ENCODE data around the gene GPR157.
"Not testable (repeated sequence)": the region's sequence is repeated elsewhere in the genome, so short reads cannot be mapped to it uniquely, and the experiment has no call there.

Gene GPR157

DNA sequence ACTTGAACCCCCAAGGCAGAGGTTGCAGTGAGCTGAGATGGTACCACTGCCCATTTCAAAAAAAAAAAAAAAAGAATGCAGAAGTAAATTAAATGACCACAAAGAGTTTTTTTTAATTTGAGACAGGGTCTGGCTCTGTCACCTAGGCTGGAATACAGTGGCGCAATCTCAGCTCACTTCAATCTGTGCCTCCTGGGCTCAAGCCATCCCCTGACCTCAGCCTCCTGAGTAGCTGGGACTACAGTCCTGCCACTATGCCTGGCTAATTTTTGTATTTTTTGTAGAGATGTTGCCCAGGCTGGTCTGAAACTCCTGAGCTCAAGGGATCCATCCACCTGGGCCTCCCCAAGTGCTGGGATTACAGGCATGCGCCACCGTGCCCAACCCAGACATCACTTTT is 20.2 kb upstream of the GPR157 start:
- DNase-seq (ENCODE audit: low spot score): no peak

DNA sequence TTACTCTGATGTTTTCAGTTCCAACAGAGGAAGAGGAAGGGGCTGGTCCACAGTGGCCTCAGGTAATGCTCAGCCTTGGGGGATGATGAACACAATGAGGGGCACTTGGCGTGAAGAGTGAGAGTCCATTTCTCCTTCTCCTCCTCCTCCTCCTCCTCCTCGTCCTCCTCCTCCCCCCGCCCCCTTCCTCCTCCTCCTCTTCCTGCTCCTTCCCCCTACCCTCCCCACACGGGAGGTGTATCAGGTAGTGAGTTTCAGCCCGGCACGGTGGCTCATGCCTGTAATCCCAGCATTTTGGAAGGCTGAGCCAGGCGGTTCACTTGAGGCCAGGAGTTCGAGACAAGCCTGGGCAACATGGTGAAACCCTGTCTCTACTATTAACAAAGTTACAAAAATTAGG is 17.3 kb upstream of the GPR157 start:
- DNase-seq (ENCODE audit: low spot score): no peak

DNA sequence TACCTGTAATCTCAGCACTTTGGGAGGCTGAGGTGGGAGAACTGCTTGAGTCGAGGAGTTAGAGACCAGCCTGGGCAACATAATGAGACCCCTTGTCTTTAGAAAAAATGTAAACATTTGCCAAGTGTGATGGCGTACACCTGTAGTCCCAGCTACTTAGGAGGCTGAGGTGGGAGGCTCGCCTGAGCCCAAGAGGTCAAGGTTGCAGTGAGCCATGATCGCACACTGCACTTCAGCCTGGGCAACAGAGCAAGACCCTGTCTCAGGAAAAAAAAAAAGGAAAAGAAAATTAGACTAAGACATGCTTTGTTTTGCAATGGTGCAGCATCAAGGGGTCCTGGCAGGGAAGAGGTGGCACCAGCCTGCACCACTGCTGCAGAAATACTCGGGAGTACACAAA is 16.8 kb upstream of the GPR157 start:
- no peak for DNase-seq (ENCODE audit: low spot score)

DNA sequence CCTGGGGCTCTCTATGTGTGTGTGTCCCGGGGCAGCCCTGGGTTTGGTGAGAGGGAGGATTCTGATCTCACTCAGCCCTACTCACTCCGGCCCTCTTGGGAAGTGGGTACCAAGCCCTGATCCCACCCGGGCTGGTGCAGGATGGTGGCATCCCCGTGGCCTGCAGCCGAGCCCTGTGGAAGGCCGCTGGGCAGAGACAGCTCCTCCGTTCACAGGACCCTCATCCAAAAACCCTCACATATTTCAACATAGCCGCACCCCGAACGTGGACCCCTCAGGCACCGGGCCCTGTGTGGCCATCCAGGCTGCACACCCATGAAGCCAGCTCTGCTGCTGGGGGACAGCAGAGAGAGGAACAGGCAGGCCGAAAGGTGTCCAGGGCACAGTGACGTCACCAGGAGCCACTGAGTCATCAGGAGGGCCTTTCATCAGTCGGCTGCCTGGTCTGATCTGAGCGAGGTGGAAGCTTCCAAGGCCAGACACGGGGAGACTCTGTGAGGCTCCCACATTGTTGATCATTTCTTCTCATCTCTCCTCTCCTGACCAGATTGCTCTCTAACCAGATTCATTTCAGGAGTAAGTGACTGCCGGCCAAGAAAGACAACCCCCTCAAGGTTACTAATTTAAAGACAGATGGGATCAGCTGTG is 16.2 kb upstream of the GPR157 start:
- DNase-seq (ENCODE audit: low spot score): no peak

DNA sequence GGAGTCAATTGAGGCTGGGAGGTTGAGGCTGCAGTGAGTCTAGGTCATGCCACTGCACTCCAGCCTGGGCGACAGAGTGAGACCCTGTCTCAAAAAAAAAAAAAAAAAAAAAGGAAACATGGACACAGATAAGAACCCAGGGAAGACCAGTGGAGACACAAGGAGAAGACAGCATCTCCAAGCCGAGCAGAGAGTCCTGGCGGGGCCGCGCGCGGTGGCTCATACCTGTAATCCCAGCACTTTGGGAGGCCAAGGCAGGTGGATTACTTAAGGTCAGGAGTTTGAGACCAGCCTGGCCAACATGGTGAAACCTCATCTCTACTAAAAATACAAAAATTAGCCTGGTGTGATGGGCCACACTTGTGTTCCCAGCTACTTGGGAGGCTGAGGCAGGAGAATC is 15.6 kb upstream of the GPR157 start:
- DNase-seq (ENCODE audit: low spot score): not testable (repeated sequence)

DNA sequence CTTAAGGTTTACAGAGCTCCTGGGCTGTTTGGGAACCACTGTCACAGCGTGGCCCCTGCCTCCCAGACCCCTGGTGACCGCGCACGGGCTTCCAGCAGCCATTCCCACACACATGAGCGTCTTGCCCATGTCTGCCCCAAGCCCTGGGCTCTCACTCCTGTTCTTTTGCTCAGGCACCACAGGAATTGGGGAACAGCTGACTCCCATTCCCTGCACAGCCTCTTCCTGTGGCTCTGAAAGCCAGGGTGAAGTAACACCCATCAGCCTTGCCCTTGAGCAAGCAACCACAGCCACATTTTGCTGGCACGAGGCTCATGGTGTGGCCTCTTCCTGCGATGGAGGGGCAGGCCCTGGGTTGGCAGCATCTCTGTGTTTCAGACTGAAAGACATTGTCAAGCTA is 14.3 kb upstream of the GPR157 start:
- DNase-seq (ENCODE audit: low spot score): no peak

DNA sequence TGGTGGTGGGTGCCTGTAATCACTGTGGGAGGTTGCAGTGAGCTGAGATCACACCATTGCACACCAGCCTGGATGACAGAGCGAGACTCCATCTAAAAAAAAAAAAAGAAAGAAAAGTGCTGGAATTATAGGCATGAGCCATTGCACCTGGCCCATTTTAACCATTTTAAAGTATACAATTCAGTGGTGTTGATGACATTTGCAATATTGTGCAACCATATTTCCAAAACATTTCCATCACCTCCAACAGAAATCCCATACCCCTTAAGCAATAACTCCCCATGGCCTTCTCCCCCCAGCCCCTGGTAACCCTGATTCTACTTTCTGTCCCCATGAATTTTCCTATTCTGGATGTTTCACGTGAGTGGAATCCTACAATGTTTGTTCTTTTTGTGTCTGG is 11.0 kb upstream of the GPR157 start:
- DNase-seq (ENCODE audit: low spot score): no peak

DNA sequence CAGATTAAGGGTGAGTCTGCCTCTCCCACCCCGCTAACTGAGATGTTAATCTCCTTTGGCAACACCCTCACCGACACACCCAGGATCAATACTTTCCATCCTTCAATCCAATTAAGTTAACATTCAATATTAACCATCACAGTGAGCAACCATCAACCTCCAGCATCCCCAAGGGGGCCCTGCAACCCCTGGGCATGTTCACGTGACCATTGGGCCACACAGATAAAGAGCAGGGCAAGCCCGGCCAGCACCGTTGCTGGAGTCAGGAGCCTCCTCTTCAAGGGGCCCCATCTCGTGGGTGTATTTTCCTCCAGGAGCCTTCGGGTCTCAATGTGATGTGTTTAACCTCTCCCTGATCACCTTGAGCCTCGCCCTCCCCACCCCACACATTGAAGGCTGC is 8.0 kb upstream of the GPR157 start:
- DNase-seq (ENCODE audit: low spot score): no peak

DNA sequence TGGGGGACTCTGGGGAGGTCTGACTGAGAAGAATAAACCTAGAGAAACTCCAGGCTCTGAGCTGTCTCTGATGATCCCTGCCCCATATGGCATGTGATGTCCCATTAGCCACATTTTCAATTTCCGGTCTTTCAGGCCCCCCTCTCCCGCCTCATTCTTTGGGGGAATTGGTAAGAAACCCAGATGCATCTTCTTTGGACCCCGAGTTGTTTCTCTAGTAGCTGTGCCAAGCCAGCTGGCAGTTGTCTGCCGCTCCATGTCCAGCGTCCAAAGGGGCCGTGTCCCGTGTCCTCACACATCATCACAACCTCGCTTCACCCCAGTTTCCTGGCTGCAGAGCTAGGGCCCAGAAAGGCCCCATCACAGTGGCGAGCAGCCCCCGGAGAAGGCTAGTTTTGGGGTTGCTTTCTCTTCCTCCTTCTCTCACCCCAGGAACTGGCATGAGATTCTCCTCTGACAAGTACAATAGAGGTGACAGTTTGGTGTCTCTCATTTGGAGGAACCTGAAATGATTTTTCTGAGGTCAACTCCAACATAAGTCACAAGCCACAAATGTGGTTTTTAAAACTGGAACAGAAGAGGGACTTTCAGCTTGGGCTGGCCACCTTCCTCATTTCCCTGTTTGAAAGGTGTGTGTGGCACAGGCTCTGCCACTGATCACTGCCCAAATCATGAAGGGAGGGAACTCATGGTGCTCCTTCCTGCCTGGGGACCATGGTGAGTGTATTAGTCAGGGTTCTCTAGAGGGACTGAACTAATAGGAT is 6.4 kb upstream of the GPR157 start:
- DNase-seq (ENCODE audit: low spot score): no peak

DNA sequence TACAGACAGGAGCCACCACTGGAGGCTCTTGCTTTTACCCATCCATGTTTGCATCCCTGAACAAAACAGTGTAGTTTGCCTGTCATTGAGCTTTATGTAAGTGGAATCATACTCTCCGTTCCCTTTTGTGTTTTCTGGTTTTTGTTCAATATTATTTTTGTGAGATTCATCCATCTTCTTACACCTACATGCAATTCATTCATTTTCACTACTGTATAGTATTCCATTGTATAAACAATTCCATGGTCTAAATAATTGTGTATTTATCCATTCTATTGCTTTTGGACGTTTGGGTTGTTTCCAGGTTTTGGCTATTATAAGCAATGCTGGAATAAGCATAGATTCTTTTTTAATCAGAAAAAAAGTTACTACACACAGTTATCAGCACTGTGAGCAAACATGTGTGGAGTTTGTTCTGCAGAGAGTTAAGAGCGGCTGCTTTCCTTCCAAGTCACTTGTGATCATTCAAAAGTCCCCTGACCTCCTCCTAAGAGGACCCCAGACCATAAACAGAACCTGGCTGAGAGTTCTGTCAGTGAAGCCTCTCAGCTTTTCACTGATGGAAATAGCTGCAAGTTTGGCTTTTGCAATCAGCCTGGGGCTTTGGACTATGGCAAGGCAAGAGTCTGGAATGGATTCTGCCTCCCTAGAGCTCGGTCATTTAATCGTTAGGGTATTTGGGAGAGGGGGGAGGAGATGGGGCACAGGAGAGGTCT is 5.1 kb upstream of the GPR157 start:
- no peak for DNase-seq (ENCODE audit: low spot score)

DNA sequence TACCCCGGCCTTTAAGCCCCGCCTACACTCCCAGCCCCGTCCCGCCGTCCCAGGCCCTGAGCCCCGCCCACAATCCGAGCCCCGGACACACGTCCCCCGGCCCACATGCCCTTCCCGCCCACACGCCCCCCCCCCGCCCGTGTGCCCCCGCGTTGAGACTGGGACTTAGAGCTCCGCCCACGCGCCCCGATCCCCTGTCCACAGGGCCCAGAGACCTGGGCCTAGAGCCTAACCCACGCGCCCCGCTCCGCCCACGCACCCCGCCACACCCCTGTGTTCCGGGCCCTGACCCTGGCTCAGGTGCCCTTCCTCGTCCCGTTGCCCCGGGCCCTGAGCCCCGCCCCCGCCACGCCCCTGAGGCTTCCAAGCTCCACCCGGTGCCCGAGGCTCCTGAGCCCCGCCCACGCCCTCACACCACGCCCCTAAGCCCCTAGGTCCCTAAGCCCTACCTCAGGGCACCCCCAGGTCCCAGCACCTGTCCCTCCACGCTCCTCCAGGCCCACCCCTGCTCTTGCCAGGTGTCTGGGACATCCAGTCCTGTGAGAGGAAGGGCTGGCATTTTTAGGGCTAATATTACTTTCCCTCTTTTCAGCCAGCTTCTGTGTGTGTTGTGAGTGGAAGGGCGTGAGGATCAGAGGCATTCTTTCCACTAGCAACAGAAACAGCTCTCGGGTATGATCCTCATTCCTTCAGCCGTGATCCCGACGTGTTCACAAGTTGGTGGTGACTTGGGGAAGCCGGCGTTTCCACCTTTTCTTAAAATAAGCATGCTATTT is 552 bp upstream of the GPR157 start:
- no peak for DNase-seq (ENCODE audit: low spot score)

DNA sequence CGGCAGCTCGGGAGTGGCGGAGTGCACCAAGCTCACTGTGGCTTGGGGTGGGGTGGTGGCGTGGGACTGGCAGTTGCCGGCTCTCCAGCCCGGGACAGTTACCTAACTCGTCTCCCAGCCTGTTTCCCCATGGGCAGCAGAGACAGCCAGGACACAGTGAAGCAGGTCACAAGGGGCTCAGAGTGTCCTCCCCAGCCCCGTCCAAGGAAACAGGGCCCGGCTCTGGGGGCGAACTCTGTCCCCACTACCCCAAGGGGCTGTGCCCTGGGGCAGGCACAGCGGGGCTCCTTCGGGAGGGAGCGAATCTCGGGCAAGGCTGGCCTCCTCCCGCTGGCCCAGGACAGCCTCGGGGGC is 759 bp downstream of the GPR157 start:
- DNase-seq (ENCODE audit: low spot score): no peak

DNA sequence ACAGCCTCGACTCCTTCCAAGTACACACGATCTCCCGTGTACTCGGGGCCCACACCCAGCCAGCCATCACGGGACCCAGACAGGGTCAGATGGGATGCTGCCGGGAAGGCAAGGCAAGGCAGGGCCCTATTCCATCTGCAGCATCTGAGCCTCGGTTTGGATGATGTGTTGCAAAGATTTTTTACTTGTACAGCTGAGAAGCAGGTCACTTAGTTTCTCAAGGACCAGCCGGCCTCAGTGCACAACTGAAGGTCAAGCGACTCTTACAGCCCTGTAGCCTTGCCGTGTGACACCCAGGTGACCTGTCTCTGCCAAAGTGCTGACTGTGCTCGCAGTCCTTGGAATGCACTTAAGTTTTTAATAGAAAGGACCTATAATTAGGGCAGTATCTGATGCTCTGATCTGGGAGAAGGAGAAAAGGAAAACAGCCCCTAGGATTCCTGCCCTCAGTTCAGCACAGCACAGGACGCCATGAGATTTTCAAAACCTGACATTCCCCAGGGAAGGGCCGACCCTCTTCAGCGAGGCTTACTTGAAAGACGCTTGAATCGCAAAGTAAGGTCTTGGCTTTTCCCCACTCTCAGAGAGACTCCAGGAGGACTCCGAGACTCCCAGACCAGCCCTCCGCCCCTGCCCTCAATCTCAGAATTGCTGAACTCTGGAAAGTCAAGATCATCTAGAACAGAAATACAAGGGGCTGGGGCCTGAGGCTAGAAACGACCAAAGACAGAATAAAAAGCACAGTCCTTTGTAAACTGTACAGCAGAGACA is 1.3 kb downstream of the GPR157 start:
- no peak for DNase-seq (ENCODE audit: low spot score)

DNA sequence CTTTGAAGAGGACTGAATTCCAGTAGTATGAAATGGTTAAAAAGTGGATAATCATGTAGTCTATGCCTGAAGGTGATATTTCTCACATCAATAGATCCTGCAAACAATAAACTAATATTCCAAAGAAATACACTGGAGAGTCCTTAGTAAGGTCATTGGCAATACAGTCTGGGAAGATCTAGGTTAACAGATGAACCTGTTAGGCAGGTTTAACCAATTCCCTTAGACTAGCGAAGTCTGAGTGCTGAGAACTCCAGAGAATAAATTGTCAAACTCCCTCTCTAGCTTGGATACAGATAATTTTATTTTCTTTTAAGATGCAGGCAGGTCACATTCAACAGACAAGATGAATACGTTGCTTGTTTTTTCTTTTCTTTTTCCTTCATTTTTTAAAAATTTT is 2.4 kb downstream of the GPR157 start:
- no peak for DNase-seq (ENCODE audit: low spot score)

DNA sequence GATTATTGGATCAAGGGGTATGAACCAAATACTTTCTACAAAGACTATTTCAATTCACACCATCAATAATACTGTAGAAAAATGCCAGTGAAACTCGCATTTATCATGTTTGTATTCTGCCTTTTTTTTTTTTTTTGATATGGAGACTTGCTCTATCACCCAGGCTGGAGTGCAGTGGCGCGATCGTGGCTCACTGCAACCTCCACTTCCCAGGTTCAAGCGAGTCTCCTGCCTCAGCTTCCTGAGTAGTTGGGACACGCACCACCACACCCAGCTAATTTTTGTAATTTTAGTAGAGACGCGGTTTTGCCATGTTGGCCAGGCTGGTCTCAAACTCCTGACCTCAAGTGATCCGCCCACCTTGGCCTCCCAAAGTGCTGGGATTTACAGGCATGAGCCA is 3.1 kb downstream of the GPR157 start:
- DNase-seq (ENCODE audit: low spot score): not testable (repeated sequence)

DNA sequence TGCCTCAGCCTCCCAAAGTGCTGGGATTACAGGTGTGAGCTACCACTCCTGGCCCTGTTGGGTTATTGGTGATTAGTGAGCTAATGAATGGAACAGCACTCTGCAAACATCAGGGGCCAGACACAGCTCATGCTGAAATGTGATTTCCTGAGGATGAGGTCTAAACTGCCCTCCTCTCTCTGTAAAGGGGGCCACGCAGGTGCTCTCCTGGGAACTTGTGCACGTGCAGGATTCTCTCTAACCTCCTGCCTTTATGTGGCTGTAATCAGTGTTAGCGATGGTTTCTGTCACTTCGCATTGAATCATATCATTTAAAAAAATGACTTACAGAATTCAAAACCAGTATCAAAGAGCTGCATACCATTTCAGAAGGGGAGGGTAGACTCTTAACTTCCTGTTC is 3.6 kb downstream of the GPR157 start:
- DNase-seq (ENCODE audit: low spot score): no peak

DNA sequence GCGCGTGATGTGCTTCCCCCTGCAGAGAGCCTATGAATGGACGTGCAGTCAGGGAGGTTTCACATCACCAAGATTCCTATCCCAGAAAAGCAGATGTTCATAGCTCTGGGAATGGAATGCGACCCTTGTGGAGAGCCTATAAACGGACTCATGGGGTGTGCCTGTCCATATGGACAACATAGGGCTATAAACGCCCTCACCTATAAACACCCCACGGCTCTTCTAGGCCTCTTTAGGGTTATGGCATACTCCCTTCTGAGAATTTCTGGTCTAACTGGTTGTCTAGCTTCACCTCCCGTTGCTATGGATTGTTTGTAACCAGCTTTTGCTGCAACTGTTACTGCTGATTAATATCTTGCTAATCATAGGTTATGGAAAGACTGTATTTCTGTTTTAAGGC is 4.5 kb downstream of the GPR157 start:
- DNase-seq (ENCODE audit: low spot score): not testable (repeated sequence)

DNA sequence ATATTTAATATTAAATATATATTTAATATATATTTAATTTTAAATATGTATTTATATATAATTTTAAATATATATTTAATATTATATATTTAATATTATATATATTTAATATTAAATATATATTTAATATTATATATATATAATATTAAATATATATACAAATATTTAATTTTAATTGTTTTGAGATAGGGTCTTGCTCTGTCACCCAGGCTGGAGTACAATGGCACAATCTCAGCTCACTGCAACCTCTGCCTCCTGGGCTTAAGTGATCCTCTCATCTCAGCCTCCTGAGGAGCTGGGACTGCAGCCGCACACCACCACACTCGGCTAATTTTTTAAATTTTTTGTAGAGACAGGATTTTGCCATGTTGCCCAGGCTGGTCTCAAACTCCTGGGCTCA is 5.2 kb downstream of the GPR157 start:
- not testable (repeated sequence) for DNase-seq (ENCODE audit: low spot score)

DNA sequence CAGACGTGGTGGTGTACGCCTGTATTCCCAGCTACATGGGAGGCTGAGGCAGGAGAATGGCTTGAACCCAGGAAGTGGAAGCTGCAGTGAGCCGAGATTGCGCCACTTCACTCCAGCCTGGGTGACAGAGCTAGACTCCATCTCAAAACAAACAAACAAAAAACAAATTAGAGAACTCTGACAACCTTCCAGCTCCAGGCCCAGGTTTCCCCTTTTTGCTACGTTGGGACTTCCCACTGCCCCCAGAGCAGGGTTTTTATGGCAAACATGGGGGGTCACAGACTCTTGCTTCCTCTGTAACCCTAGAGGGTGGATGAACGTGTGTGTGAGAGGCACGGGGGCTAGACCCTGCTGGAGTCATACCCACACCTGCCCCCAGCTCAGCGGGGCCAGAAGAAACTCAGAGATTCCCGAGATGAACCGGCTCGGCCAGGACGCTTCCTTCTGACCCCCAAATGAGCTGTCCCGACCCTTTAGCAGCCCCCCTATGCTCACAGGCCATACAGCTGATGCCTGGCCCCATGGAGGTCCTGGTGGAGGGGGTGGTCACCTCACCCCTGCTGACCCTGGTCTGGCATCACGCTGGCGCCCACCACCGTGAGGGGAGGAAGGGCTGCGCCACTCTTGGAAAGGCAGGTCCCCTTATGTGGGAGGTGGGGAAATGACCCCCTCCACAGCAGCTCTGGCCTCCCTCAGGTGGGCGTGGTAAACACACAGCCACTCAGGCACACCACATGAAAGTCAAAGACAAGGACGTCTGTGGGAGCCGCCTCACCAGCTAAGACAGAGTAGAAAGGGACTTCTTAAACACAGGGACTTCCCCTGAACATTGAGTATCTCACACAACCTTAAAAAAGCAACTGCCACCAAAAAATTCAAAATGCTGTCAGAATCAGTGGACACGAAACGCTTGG is 7.1 kb downstream of the GPR157 start:
- DNase-seq (ENCODE audit: low spot score): no peak

DNA sequence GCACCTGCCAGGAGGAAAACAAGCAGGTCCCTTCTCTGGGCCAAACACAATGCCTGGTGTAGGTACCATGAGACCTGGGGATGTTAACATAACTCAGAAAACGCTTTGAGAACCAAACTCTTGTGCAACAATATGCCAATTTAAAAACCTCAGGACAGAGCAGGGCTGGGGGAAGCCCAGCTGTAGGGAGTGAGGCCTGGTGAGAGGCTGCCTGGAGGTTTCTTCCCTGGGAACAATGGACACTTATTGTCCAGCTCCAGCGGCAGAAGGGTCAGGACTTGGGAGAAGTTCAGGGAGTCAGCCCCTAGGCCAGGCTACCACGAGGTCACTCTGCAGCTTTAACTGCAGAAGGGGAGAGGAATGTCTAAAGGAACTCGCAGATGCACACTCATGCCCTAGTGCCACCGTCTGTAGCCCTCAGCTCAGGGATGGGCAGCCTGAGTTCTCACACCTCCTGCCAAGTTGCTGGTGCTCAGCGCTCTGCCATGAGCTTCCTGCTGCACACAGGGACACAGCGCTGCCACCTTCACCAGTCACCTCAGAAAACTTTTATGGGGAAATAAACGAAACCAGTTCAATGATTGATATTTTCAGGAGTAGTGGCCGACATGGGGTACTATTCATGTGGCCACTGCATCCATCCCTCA is 8.5 kb downstream of the GPR157 start:
- DNase-seq (ENCODE audit: low spot score): no peak
